H1 (cell line): ENCODE results near the gene GUCY1A1. TPM values are rescaled to one million over a fixed set of nuclear protein-coding genes. Genes with fewer than 3 reads are reported as not detected.

ENCODE experiments used
- CTCF ChIA-PET: fragments of 300-600 bp; sonication (Branson Sonifier 250); formaldehyde crosslinking; loops from one replicate; lab custom pipeline; 2021; ENCODE audit not compliant: partially characterized antibody; lab: Charles Lee
- POLR2A ChIA-PET: fragments of 300-600 bp; sonication (Branson Sonifier 250); formaldehyde crosslinking; loops from one replicate; lab custom pipeline; 2021; ENCODE audit warnings: inconsistent platforms; ENCODE audit not compliant: partially characterized antibody; lab: Charles Lee
- DNase-seq, 2 experiments: peaks; one replicate each; pipeline versions ENCODE4 v3.0.0 to v3.0.0-alpha.2; 2010 to 2022; ENCODE audit warnings: low spot score in 2 of 2, low read depth in 1 of 2, mixed read lengths in 1 of 2
- FAIRE-seq: peaks from 2 replicates; lab custom pipeline; 2011; peaks lifted over from hg19 to GRCh38; lab: Jason Lieb, UNC
- H2AFZ ChIP-seq: 2 replicates; pipeline ENCODE4 v1.8.1; 2012; ENCODE audit warnings: low read length, inconsistent platforms
- H2AK5ac ChIP-seq: 2 replicates; pipeline ENCODE4 v1.6.1; 2013; ENCODE audit warnings: low read depth, low read length
- H2BK120ac ChIP-seq: replicated peaks from 2 replicates; pipeline ENCODE3; 2013; ENCODE audit warnings: low read depth, low read length, inconsistent platforms
- H2BK12ac ChIP-seq: 2 replicates; pipeline ENCODE4 v1.6.1; 2013; ENCODE audit warnings: low read depth, low read length
- H2BK15ac ChIP-seq: 2 replicates; pipeline ENCODE4 v1.6.1; 2013; ENCODE audit warnings: low read length
- H2BK20ac ChIP-seq: 2 replicates; pipeline ENCODE4 v1.6.1; 2013; ENCODE audit warnings: low read length
- H2BK5ac ChIP-seq: 2 replicates; pipeline ENCODE4 v1.6.1; 2013; ENCODE audit warnings: low read depth, low read length
- H3K14ac ChIP-seq: 2 replicates; pipeline ENCODE4 v1.6.1; 2013; ENCODE audit warnings: inconsistent platforms; ENCODE audit not compliant: insufficient read length
- H3K18ac ChIP-seq: 2 replicates; pipeline ENCODE4 v1.6.1; 2013; ENCODE audit warnings: low read length; ENCODE audit errors: extremely low read depth
- H3K23ac ChIP-seq: 2 replicates; pipeline ENCODE4 v1.6.1; 2013; ENCODE audit warnings: inconsistent platforms; ENCODE audit not compliant: insufficient read length
- H3K23me2 ChIP-seq: 2 replicates; pipeline ENCODE4 v1.6.1; 2013; ENCODE audit warnings: low read depth, low read length
- H3K27ac ChIP-seq: 2 replicates; pipeline ENCODE4 v1.6.1; 2011; ENCODE audit warnings: low read depth, low read length, inconsistent platforms
- H3K27me3 ChIP-seq, 4 experiments: replicated peaks in 1 of 4; 1 replicate in 1 of 4; 2 replicates in 3 of 4; pipeline versions ENCODE4 v1.6.1 to v1.8.1; 2011 to 2013; ENCODE audit warnings: low read length in 3 of 4, mild to moderate bottlenecking in 3 of 4, inconsistent platforms in 2 of 4, mixed read lengths in 2 of 4, moderate library complexity in 1 of 4; ENCODE audit not compliant: control insufficient read depth in 3 of 4, insufficient read depth in 3 of 4; ENCODE audit errors: extremely low read depth in 1 of 4
- H3K36me3 ChIP-seq, 4 experiments: 2 replicates each; pipeline versions ENCODE4 v1.6.1 to v1.8.1; 2011 to 2013; ENCODE audit warnings: mild to moderate bottlenecking in 4 of 4, low read length in 3 of 4, moderate library complexity in 2 of 4, control low read depth in 1 of 4, inconsistent platforms in 1 of 4; ENCODE audit not compliant: insufficient read depth in 4 of 4, control insufficient read depth in 2 of 4
- H3K4ac ChIP-seq: replicated peaks from 2 replicates; pipeline ENCODE3; 2013; ENCODE audit warnings: low read length, low read depth, mixed read lengths, inconsistent platforms; ENCODE audit not compliant: insufficient read length
- H3K4me1 ChIP-seq, 4 experiments: replicated peaks in 1 of 4; 1 replicate in 1 of 4; 2 replicates in 3 of 4; pipeline versions ENCODE4 v1.6.1 to v1.8.1; 2011 to 2013; ENCODE audit warnings: low read length in 3 of 4, inconsistent platforms in 2 of 4, mixed read lengths in 1 of 4; ENCODE audit not compliant: insufficient read depth in 4 of 4, control insufficient read depth in 3 of 4
- H3K4me2 ChIP-seq, 2 experiments: 2 replicates each; pipeline versions ENCODE4 v1.6.1 to v1.8.1; 2011 to 2013; ENCODE audit warnings: low read depth in 2 of 2, low read length in 2 of 2, control low read depth in 1 of 2, inconsistent platforms in 1 of 2, mild to moderate bottlenecking in 1 of 2; ENCODE audit not compliant: insufficient read depth in 1 of 2
- H3K4me3 ChIP-seq, 4 experiments: fragments of 200-600, 300-600 bp in 1 of 4; sonication (generic), shearing (Covaris generic), sonication (Bioruptor Twin) in 1 of 4; 2 replicates each; pipeline versions ENCODE4 v1.5.1 to v1.8.1; 2011 to 2016; ENCODE audit warnings: low read length in 4 of 4, low read depth in 3 of 4, control low read depth in 2 of 4, inconsistent platforms in 2 of 4, mild to moderate bottlenecking in 2 of 4, mixed read lengths in 1 of 4, moderate library complexity in 1 of 4; ENCODE audit not compliant: insufficient read depth in 2 of 4; ENCODE audit errors: extremely low read depth in 1 of 4
- H3K56ac ChIP-seq: replicated peaks from 2 replicates; pipeline ENCODE3; 2013; ENCODE audit warnings: low read depth, mild to moderate bottlenecking, mixed read lengths, low read length, inconsistent platforms; ENCODE audit not compliant: insufficient read length
- H3K79me1 ChIP-seq: 2 replicates; pipeline ENCODE4 v1.6.1; 2013; ENCODE audit warnings: low read depth, low read length, control low read depth
- H3K79me2 ChIP-seq, 2 experiments: 2 replicates each; pipeline versions ENCODE4 v1.6.1 to v1.8.1; 2012 to 2013; ENCODE audit warnings: low read length in 2 of 2, mild to moderate bottlenecking in 2 of 2, inconsistent platforms in 1 of 2; ENCODE audit not compliant: insufficient read depth in 2 of 2, control insufficient read depth in 1 of 2
- H3K9ac ChIP-seq, 4 experiments: replicated peaks in 1 of 4; 1 replicate in 1 of 4; 2 replicates in 3 of 4; pipeline versions ENCODE4 v1.6.1 to v1.8.1; 2011 to 2013; ENCODE audit warnings: low read depth in 3 of 4, low read length in 3 of 4, control low read depth in 2 of 4, mild to moderate bottlenecking in 2 of 4, moderate library complexity in 2 of 4, inconsistent platforms in 1 of 4; ENCODE audit errors: extremely low read depth in 1 of 4
- H3K9me3 ChIP-seq, 2 experiments: 2 replicates each; pipeline versions ENCODE4 v1.6.1 to v1.8.1; 2012 to 2013; ENCODE audit warnings: mild to moderate bottlenecking in 2 of 2, moderate library complexity in 2 of 2, control low read depth in 1 of 2, inconsistent platforms in 1 of 2, low read depth in 1 of 2, low read length in 1 of 2, mixed read lengths in 1 of 2; ENCODE audit not compliant: insufficient read depth in 2 of 2
- H4K20me1 ChIP-seq, 2 experiments: replicated peaks in 1 of 2; 2 replicates each; pipeline versions ENCODE3 to v1.8.1; 2011 to 2013; ENCODE audit warnings: inconsistent platforms in 2 of 2, low read length in 2 of 2, mild to moderate bottlenecking in 1 of 2; ENCODE audit not compliant: insufficient read depth in 2 of 2, control insufficient read depth in 1 of 2
- H4K5ac ChIP-seq: 2 replicates; pipeline ENCODE4 v1.6.1; 2013; ENCODE audit warnings: low read length, low read depth, mixed read lengths, inconsistent platforms; ENCODE audit not compliant: insufficient read length
- H4K8ac ChIP-seq: 2 replicates; pipeline ENCODE4 v1.8.0; 2013; ENCODE audit warnings: mild to moderate bottlenecking, moderate library complexity, low read length, inconsistent platforms; ENCODE audit not compliant: insufficient read depth; ENCODE audit errors: extremely low read depth
- H4K91ac ChIP-seq: replicated peaks from 2 replicates; pipeline ENCODE3; 2013; ENCODE audit warnings: low read length, mixed read lengths, inconsistent platforms; ENCODE audit not compliant: insufficient read length
- CREB1 ChIP-seq: IDR thresholded peaks from 2 replicates; pipeline ENCODE4 v1.6.1; 2012; ENCODE audit warnings: inconsistent platforms
- E2F6 ChIP-seq: IDR thresholded peaks from 2 replicates; pipeline ENCODE4 v1.6.1; 2012; ENCODE audit warnings: inconsistent platforms
- EGR1 ChIP-seq: IDR thresholded peaks from 2 replicates; pipeline ENCODE4 v1.6.1; 2011; ENCODE audit warnings: low read depth, low read length, borderline replicate concordance
- EZH2 ChIP-seq: fragments of 200-600 bp; sonication (generic); IDR thresholded peaks from 2 replicates; pipeline ENCODE4 v1.7.1; 2012; ENCODE audit warnings: low read depth, mild to moderate bottlenecking, moderate library complexity, low read length, inconsistent platforms; ENCODE audit not compliant: severe bottlenecking
- HDAC6 ChIP-seq: IDR thresholded peaks from one replicate; pipeline ENCODE4 v1.7.1; 2012; ENCODE audit warnings: low read depth, mild to moderate bottlenecking, inconsistent platforms, low read length, moderate library complexity
- JUN ChIP-seq: IDR thresholded peaks from 2 replicates; pipeline ENCODE4 v1.6.1; 2011; ENCODE audit warnings: low read depth, mild to moderate bottlenecking, improper control_type of control experiment, low read length
- KDM4A ChIP-seq: IDR thresholded peaks from one replicate; pipeline ENCODE4 v1.7.1; 2012; ENCODE audit warnings: low read depth, mild to moderate bottlenecking, moderate library complexity, low read length, inconsistent platforms; ENCODE audit not compliant: severe bottlenecking
- PHF8 ChIP-seq: fragments of 200-600 bp; sonication (generic); conservative IDR thresholded peaks from 2 replicates; pipeline ENCODE4 v1.7.1; 2012; ENCODE audit warnings: low read depth, mild to moderate bottlenecking, inconsistent platforms, low read length, moderate library complexity
- SIRT6 ChIP-seq: IDR thresholded peaks from one replicate; pipeline ENCODE4 v1.7.1; 2012; ENCODE audit warnings: low read length, inconsistent platforms
- SRF ChIP-seq: IDR thresholded peaks from 2 replicates; pipeline ENCODE4 v1.6.1; 2011; ENCODE audit warnings: mild to moderate bottlenecking, low read depth, low read length, moderate library complexity
- WGBS, 2 experiments: shearing (Covaris generic) in 1 of 2; methylation state at CpG; one replicate each; pipeline versions ENCODE4 v1.1.6 to v1.1.7; 2013 to 2015; ENCODE audit warnings: low lambda C conversion rate in 2 of 2, mixed read lengths in 2 of 2, inconsistent platforms in 1 of 2, low coverage in 1 of 2, missing lambda C conversion rate in 1 of 2; ENCODE audit not compliant: insufficient replicate concordance in 2 of 2, insufficient coverage in 1 of 2, insufficient read length in 1 of 2; ENCODE audit errors: extremely low coverage in 1 of 2, missing lambda C conversion rate in 1 of 2; 5-methylcytosine and 5-hydroxymethylcytosine counted together
- polyA plus RNA-seq, 7 experiments: library from polyadenylated mRNA; depleted of rRNA in 3 of 7; stranded (reverse) in 5 of 7; unstranded in 2 of 7; fragments of >200 nt in 5 of 7; fragments of 200-250 nt in 2 of 7; gene quantifications; 1 replicate in 5 of 7; 2 replicates in 1 of 7; 4 replicates in 1 of 7; pipeline versions ENCODE4 v1.2.1 to v1.2.3, GENCODE V29; 2011 to 2013; ENCODE audit warnings: missing spikeins in 2 of 7, mixed read lengths in 2 of 7
- total RNA-seq: library from RNA; stranded (reverse); fragmentation: NEBNext Ultra II Directional; extraction: Animal tissue kit (Norgen Biotek cat#: 25700); gene quantifications from 2 replicates; pipeline ENCODE4 v1.2.1, GENCODE V29; 2021

GUCY1A1 gene
- total and polyA plus RNA-seq, 2 of the 8 experiments (the other 6 are each of a cell fraction or from before 2014, with no cell fraction given): not detected

- H3K9ac ChIP-seq: no peak overlapping the region
- H3K36me3 ChIP-seq: no peaks in the 10 kb centered on the region
- no peak overlapping the region for H3K56ac ChIP-seq
- peak overlapping the region; percentile 73 to 90 for H3K4me2 ChIP-seq
- no peak overlapping the region for H2BK20ac ChIP-seq
- peak in 1 of 2 experiments; percentile 69 for DNase-seq
- no peak overlapping the region for H3K27ac ChIP-seq
- no peak overlapping the region for H2BK15ac ChIP-seq
- H4K91ac ChIP-seq: no peak overlapping the region
- no peak overlapping the region for H2AK5ac ChIP-seq
- H3K23ac ChIP-seq: no peak overlapping the region
- H2BK120ac ChIP-seq: no peak overlapping the region
- FAIRE-seq: no peak
- H2BK12ac ChIP-seq: no peak overlapping the region
- no peaks in the 10 kb centered on the region for H3K9me3 ChIP-seq
- H3K14ac ChIP-seq: no peak overlapping the region
- H4K5ac ChIP-seq: no peak overlapping the region
- H4K8ac ChIP-seq: no peak overlapping the region
- no peaks in the 10 kb centered on the region for H4K20me1 ChIP-seq
- peaks cover 11% of the 10 kb centered on the region; the same call in 1 of the 2 replicates for H3K23me2 ChIP-seq
- H3K27me3 ChIP-seq: peaks cover 31 to 49% (median 39%) of the 10 kb centered on the region in 4 experiments
- 5% methylated on average over 53 of the region's 71 CpGs; no CpG with 5 or more reads in 1 of the 2 experiments for WGBS, 2 experiments
- H3K18ac ChIP-seq: no peak overlapping the region
- H3K4me3 ChIP-seq: peak overlapping the region; percentile 18 to 63 (median 46)
- ChIA-PET POLR2A (interaction anchor here (0.6 kb wide), 1 partner anchor 119 kb away, joined by 4 read pairs; no protein-coding TSS in a partner anchor), CTCF (interaction anchor here (0.6 to 0.8 kb wide), 2 partner anchors 143 to 1142 kb away, joined by 3 read pairs; no protein-coding TSS in a partner anchor)
- H3K4me1 ChIP-seq: no peaks in the 10 kb centered on the region; a peak in 2 of 7 replicates
- no peak overlapping the region for H3K4ac ChIP-seq
- H2AFZ ChIP-seq: peak overlapping the region; percentile 64; the same call in 1 of the 2 replicates
- no peak overlapping the region for H2BK5ac ChIP-seq
- H3K79me1 ChIP-seq: no peaks in the 10 kb centered on the region
- no peaks in the 10 kb centered on the region for H3K79me2 ChIP-seq
- TF ChIP-seq E2F6: 0 out of 2 replicates have a peak, but pooled peaks have one; percentile 20
- peak; percentile 62 for TF ChIP-seq KDM4A
- peak; percentile 96 for TF ChIP-seq EZH2
- no peak for TF ChIP-seq JUN
- no peak for TF ChIP-seq HDAC6
- TF ChIP-seq SIRT6: no peak
- TF ChIP-seq CREB1: no peak
- no peak for TF ChIP-seq PHF8
- TF ChIP-seq SRF: no peak
- no peak for TF ChIP-seq EGR1
These were observed 1.2 kb downstream of the GUCY1A1 start for GRCh38 chr4:155667568-155668511.
